ENCODE results near the gene GALNT2.

The GALNT2 gene

GRCh38 chr1:230081751-230082150 is 14.7 kb downstream of the GALNT2 start:
- no peak for DNase-seq (ENCODE audit: low read depth)
- TF ChIP-seq CTCF (IDR thresholded peaks at IDR 0.05; ENCODE audit: control insufficient read depth, extremely low read depth, insufficient read depth) = no peak
- H3K4me3 ChIP-seq (ENCODE audit: low read depth, low read length) = no peak overlapping the region

GRCh38 chr1:230082211-230082610 is 15.2 kb downstream of the GALNT2 start:
- no peak for DNase-seq (ENCODE audit: low read depth)
- H3K4me3 ChIP-seq (ENCODE audit: low read depth, low read length) = no peak overlapping the region
- TF ChIP-seq CTCF (IDR thresholded peaks at IDR 0.05; ENCODE audit: control insufficient read depth, extremely low read depth, insufficient read depth) = no peak

GRCh38 chr1:230083053-230083452 is 16.0 kb downstream of the GALNT2 start:
- no peak for DNase-seq (ENCODE audit: low read depth)
- H3K4me3 ChIP-seq (ENCODE audit: low read depth, low read length) = no peak overlapping the region
- no peak for TF ChIP-seq CTCF (IDR thresholded peaks at IDR 0.05; ENCODE audit: control insufficient read depth, extremely low read depth, insufficient read depth)

- DNase-seq (ENCODE audit: low read depth) = no peak
- TF ChIP-seq CTCF (IDR thresholded peaks at IDR 0.05; ENCODE audit: control insufficient read depth, extremely low read depth, insufficient read depth) = no peak
- no peak overlapping the region for H3K4me3 ChIP-seq (ENCODE audit: low read depth, low read length)
Measured at GRCh38 chr1:230083746-230084407, 16.8 kb downstream of the GALNT2 start.

GRCh38 chr1:230084408-230085177 is 17.6 kb downstream of the GALNT2 start:
- no peak for TF ChIP-seq CTCF (IDR thresholded peaks at IDR 0.05; ENCODE audit: control insufficient read depth, extremely low read depth, insufficient read depth)
- H3K4me3 ChIP-seq (ENCODE audit: low read depth, low read length) = no peak overlapping the region
- no peak for DNase-seq (ENCODE audit: low read depth)

- no peak for TF ChIP-seq CTCF (IDR thresholded peaks at IDR 0.05; ENCODE audit: control insufficient read depth, extremely low read depth, insufficient read depth)
- no peak for DNase-seq (ENCODE audit: low read depth)
- H3K4me3 ChIP-seq (ENCODE audit: low read depth, low read length) = no peak overlapping the region
Measured at GRCh38 chr1:230085178-230085515, 18.1 kb downstream of the GALNT2 start.
